Colonic mucosa (tissue), 2 donors: ENCODE results near the gene TRIM74. TPM values are rescaled to one million over a fixed set of nuclear protein-coding genes. Genes with fewer than 3 reads are reported as not detected.

Experiments
- total RNA-seq, 2 donors: library from RNA; stranded (reverse); fragmentation: NEBNext Ultra II Directional in 1 of 2; extraction: Animal tissue kit (Norgen Biotek cat#: 25700) in 1 of 2; gene quantifications; one replicate each; pipeline ENCODE4 v1.2.1, GENCODE V29; 2021
- donor health status: DM: no; HTN: no; CAD: no.
- donor health status: DM: no; HTN: no; CAD: no.

Gene TRIM74
- total RNA-seq, 2 donors from 2014 or later = 0.32 to 0.72 TPM

Other genes starting within 250 kb of the TRIM74 start
- gene TYW1B, start 141.3 kb downstream of the TRIM74 start, total RNA-seq = 1 to 10 TPM; 1.9 to 8.9 TPM
- gene POM121, start 44.4 kb downstream of the TRIM74 start, total RNA-seq = 10 to 100 TPM; 29.8 to 34.8 TPM
- gene SPDYE8, start 60.3 kb upstream of the TRIM74 start, total RNA-seq = not detected
- not detected for gene SPDYE11, start 88.4 kb upstream of the TRIM74 start, total RNA-seq
- gene SPDYE9, start 116.6 kb upstream of the TRIM74 start, total RNA-seq = not detected